Measurements from ENCODE around the gene CPT1B.

- TF ChIP-seq CTCF (IDR thresholded peaks at IDR 0.05) (no peak), POLR2A (IDR thresholded peaks at IDR 0.05) (no peak)
These were observed 31.8 kb upstream of the CPT1B start for GRCh38 chr22:50610041-50610451.

Measured in thyroid gland (tissue), 4 donors.